Medulla oblongata (tissue), 1 donor: ENCODE data around the gene SAPCD2.

Source experiments
- DNase-seq: peaks from one replicate; pipeline ENCODE4 v3.0.0-alpha.2; 2015; ENCODE audit errors: extremely low spot score

Gene SAPCD2

GRCh38 chr9:137031904-137032640 lies 38.3 kb downstream of the SAPCD2 start, which contains the start of gene FUT7:
Gene FUT7 (minus strand): TSS chr9:137032088. CDS start chr9:137031991, 97 bp downstream.
- DNase-seq, result no peak

GRCh38 chr9:137030538-137031527 lies 39.5 kb downstream of the SAPCD2 start:
- DNase-seq, result peak; percentile 24

- DNase-seq, result no peak
Measured at GRCh38 chr9:137030006-137030405, 40.4 kb downstream of the SAPCD2 start.

GRCh38 chr9:137029058-137029936 lies 41.1 kb downstream of the SAPCD2 start:
- DNase-seq, result peak; percentile 83

GRCh38 chr9:137028263-137029057 lies 41.9 kb downstream of the SAPCD2 start:
- DNase-seq, result peak; percentile 73

- DNase-seq, result peak; percentile 21
Measured at GRCh38 chr9:137027369-137028262, 42.7 kb downstream of the SAPCD2 start, which contains the start of gene ABCA2. Gene ABCA2 (minus strand): TSS chr9:137028237. CDS start chr9:137028140, 97 bp downstream.

- DNase-seq, result no peak
Measured at GRCh38 chr9:137026828-137027227, 43.5 kb downstream of the SAPCD2 start.

GRCh38 chr9:137026384-137026783 lies 44.0 kb downstream of the SAPCD2 start:
- DNase-seq, result peak; percentile 17

- DNase-seq, result peak; percentile 96
Measured at GRCh38 chr9:137025517-137025966, 44.8 kb downstream of the SAPCD2 start.

GRCh38 chr9:137023583-137023991 lies 46.8 kb downstream of the SAPCD2 start:
- peak; percentile 45 for DNase-seq

- DNase-seq, result peak; percentile 12
Measured at GRCh38 chr9:137023157-137023556, 47.2 kb downstream of the SAPCD2 start.

GRCh38 chr9:137022662-137023008 lies 47.7 kb downstream of the SAPCD2 start:
- peak; percentile 15 for DNase-seq

GRCh38 chr9:137021979-137022661 lies 48.2 kb downstream of the SAPCD2 start:
- peak; percentile 88 for DNase-seq

GRCh38 chr9:137021568-137021978 lies 48.8 kb downstream of the SAPCD2 start:
- no peak for DNase-seq

- no peak for DNase-seq
Measured at GRCh38 chr9:137020771-137021567, 49.4 kb downstream of the SAPCD2 start.

GRCh38 chr9:137019891-137020683 lies 50.3 kb downstream of the SAPCD2 start:
- no peak for DNase-seq
